ENCODE results near the gene ZNF343. TPM values are rescaled to one million over a fixed set of nuclear protein-coding genes. Genes with fewer than 3 reads are reported as not detected.

The ZNF343 gene
- total RNA-seq, 6 experiments from 2014 or later = 3.9 to 7.3 (median 6.0) TPM

DNA sequence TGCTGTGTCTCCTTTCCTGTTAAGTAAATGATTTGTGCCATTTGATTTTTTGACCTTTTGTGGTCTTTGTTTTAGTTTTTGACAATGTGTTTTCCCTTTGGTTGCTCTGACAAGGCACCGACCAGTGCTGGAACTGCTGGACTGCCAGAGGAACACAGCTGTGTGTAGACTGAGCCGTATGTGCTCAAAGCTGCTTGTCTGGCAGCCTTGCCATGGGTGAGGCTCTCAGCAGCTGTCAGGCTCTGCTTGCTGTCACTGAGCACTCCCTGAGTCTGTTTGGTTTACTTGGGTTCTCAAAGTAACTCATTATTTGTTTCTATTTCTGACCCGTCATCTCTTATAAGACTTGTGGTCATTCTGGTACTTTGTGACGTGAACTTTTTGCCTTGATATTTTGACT lies 23.1 kb downstream of the ZNF343 start:
- Histone ChIP-seq H3K36me3 (peaks cover 0 to 56% (median 16%) of the 10 kb centered on the region in 4 donors), H3K27ac (no peak overlapping the region), H3K27me3 (no peaks in the 10 kb centered on the region), H3K9me3 (no peaks in the 10 kb centered on the region), H3K4me1 (no peaks in the 10 kb centered on the region), H3K4me3 (no peak overlapping the region)
- TF ChIP-seq POLR2A (IDR thresholded peaks at IDR 0.05) = no peak
- TF ChIP-seq, protein P1, sequence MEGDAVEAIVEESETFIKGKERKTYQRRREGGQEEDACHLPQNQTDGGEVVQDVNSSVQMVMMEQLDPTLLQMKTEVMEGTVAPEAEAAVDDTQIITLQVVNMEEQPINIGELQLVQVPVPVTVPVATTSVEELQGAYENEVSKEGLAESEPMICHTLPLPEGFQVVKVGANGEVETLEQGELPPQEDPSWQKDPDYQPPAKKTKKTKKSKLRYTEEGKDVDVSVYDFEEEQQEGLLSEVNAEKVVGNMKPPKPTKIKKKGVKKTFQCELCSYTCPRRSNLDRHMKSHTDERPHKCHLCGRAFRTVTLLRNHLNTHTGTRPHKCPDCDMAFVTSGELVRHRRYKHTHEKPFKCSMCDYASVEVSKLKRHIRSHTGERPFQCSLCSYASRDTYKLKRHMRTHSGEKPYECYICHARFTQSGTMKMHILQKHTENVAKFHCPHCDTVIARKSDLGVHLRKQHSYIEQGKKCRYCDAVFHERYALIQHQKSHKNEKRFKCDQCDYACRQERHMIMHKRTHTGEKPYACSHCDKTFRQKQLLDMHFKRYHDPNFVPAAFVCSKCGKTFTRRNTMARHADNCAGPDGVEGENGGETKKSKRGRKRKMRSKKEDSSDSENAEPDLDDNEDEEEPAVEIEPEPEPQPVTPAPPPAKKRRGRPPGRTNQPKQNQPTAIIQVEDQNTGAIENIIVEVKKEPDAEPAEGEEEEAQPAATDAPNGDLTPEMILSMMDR (IDR thresholded peaks at IDR 0.05) = no peak
- ATAC-seq (no peak), DNase-seq (no peak)
- WGBS (ENCODE audit: insufficient coverage, low coverage, low lambda C conversion rate, missing lambda C conversion rate) = 79% methylated on average over 3 of the region's 4 CpGs
- intact Hi-C loops (cut with DNase I) = no loop called here

DNA sequence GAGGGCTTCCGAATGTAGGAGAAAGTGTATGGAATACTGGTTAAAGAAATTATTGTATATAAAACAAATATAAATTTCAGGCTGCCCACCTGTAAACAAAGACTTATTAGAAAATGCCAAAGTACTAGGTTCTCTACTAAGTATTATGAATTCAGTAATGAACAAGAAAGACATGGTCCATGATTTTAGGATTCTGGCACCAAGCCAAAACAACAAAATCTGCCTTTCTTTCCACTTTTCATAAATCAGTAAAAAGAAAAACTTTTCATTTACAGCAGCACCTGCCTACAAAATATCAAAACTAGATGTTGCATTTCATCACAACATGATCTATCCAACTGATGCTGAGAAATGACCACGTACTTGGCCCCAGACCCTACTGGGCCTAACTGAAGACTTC lies 23.6 kb downstream of the ZNF343 start:
- Histone ChIP-seq H3K27ac (no peak overlapping the region), H3K27me3 (no peaks in the 10 kb centered on the region), H3K9me3 (no peaks in the 10 kb centered on the region), H3K4me3 (no peak overlapping the region), H3K4me1 (no peaks in the 10 kb centered on the region), H3K36me3 (peaks cover 0 to 56% (median 15%) of the 10 kb centered on the region in 4 donors)
- ATAC-seq (no peak), DNase-seq (no peak)
- WGBS (ENCODE audit: insufficient coverage, low coverage, low lambda C conversion rate, missing lambda C conversion rate) = 94% methylated on average over 2 of the region's 2 CpGs
- intact Hi-C loops (cut with DNase I) = no loop called here
- TF ChIP-seq POLR2A (IDR thresholded peaks at IDR 0.05) = no peak
- TF ChIP-seq, protein P1 (IDR thresholded peaks at IDR 0.05) = no peak

DNA sequence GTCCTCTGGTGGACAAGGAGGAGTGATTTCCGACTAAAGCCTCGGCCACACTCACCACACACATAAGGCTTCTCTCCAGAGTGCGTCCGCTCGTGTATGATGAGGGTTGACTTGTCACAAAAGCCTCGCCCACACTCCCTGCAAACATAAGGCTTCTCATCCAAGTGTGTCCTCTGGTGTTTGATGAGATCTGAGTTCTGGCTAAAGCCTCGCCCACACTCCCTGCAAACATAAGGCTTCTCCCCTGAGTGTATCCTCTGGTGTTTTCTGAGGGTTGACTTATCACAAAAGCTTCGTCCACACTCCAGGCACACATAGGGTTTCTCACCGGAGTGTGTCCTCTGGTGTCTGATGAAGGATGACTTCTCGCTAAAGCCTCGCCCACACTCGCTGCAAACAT lies 25.2 kb downstream of the ZNF343 start:
- DNase-seq = no peak
- Histone ChIP-seq H3K27me3 (no peaks in the 10 kb centered on the region), H3K27ac (no peak overlapping the region), H3K4me3 (no peak overlapping the region), H3K36me3 (peaks cover 0 to 52% (median 12%) of the 10 kb centered on the region in 4 donors), H3K9me3 (no peaks in the 10 kb centered on the region), H3K4me1 (no peaks in the 10 kb centered on the region)
- 98% methylated on average over 7 of the region's 12 CpGs for WGBS (ENCODE audit: insufficient coverage, low coverage, low lambda C conversion rate, missing lambda C conversion rate)
- TF ChIP-seq POLR2A (IDR thresholded peaks at IDR 0.05) = no peak
- TF ChIP-seq, protein P1 (IDR thresholded peaks at IDR 0.05) = no peak
- intact Hi-C loops (cut with DNase I) = no loop called here
- ATAC-seq = no peak

DNA sequence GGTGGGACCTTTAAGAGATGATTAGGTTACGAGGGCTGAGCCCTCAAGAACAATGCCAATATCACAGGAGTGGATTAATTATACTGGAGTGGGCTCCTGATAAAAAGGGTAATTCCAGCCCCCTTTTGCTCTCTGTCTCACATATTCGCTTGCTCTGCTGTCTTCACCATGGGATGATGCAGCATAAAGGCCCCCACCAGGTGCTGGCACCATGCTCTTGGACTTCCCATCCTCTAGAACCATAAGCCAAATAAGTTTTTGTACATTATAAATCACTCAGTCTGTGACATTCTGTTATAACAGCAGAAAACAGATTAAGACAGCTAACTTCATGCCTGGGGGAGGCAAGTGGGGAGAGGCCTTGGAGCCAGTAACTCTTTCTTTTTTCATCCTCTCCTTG lies 28.3 kb downstream of the ZNF343 start:
- WGBS (ENCODE audit: insufficient coverage, low coverage, low lambda C conversion rate, missing lambda C conversion rate) = no CpG with 5 or more reads among the region's 2 CpGs
- DNase-seq (no peak), ATAC-seq (no peak)
- Histone ChIP-seq H3K36me3 (peaks cover 0 to 31% (median 7%) of the 10 kb centered on the region in 4 donors), H3K4me1 (peaks cover 0 to 12% (median 5%) of the 10 kb centered on the region in 4 donors), H3K27me3 (no peaks in the 10 kb centered on the region), H3K9me3 (no peaks in the 10 kb centered on the region), H3K27ac (no peak overlapping the region), H3K4me3 (no peak overlapping the region)
- intact Hi-C loops (cut with DNase I) = no loop called here
- TF ChIP-seq, protein P1 (IDR thresholded peaks at IDR 0.05) = no peak
- no peak for TF ChIP-seq POLR2A (IDR thresholded peaks at IDR 0.05)
